IMR-90 (cell line): ENCODE measurements around the gene TRPM1. TPM values are rescaled to one million over a fixed set of nuclear protein-coding genes. Genes with fewer than 3 reads are reported as not detected.

Experiments
- ATAC-seq: fragments of 200-7000 bp; cut with Tn5 transposase; 2 replicates; pipeline ENCODE4 v1.9.1; 2020; ENCODE audit warnings: low read depth, mild to moderate bottlenecking, moderate library complexity
- BruUV-seq: library from RNA; stranded (reverse); fragments of 400-500 nt; replicated peaks from 2 replicates; lab custom pipeline; 2021; lab: Mats Ljungman, UMichigan
- CTCF ChIA-PET: fragments of 300-600 bp; formaldehyde crosslinking; extraction: SDS; loops from one replicate; lab custom pipeline; 2021; ENCODE audit warnings: antibody characterized with exemption; lab: Yijun Ruan, JAX
- POLR2A ChIA-PET: fragments of 300-600 bp; sonication (Branson Sonifier 250); formaldehyde crosslinking; loops from one replicate; lab custom pipeline; 2022; ENCODE audit warnings: antibody characterized with exemption; ENCODE audit not compliant: unreplicated experiment; lab: Charles Lee
- DNase-seq: peaks from one replicate; pipeline ENCODE4 v3.0.0; 2013
- H2AFZ ChIP-seq: replicated peaks from 2 replicates; pipeline ENCODE3; 2013; ENCODE audit warnings: low read length, mild to moderate bottlenecking; ENCODE audit not compliant: poor library complexity
- H2AK5ac ChIP-seq: 2 replicates; pipeline ENCODE4 v1.6.1; 2013; ENCODE audit warnings: low read depth, low read length, inconsistent platforms
- H2AK9ac ChIP-seq: replicated peaks from 2 replicates; pipeline ENCODE3; 2013; ENCODE audit warnings: mild to moderate bottlenecking, low read depth, low read length, moderate library complexity; ENCODE audit not compliant: poor library complexity
- H2BK120ac ChIP-seq: 2 replicates; pipeline ENCODE4 v1.6.1; 2013; ENCODE audit warnings: low read depth, low read length, inconsistent platforms
- H2BK15ac ChIP-seq: 3 replicates; pipeline ENCODE4 v1.6.1; 2013; ENCODE audit warnings: low read depth, low read length, inconsistent platforms
- H2BK20ac ChIP-seq: 2 replicates; pipeline ENCODE4 v1.6.1; 2013; ENCODE audit warnings: low read depth, mild to moderate bottlenecking, inconsistent platforms, low read length, moderate library complexity
- H2BK5ac ChIP-seq: 2 replicates; pipeline ENCODE4 v1.6.1; 2013; ENCODE audit warnings: mild to moderate bottlenecking, low read depth, low read length, inconsistent platforms; ENCODE audit not compliant: poor library complexity, severe bottlenecking
- H3K14ac ChIP-seq: replicated peaks from 2 replicates; pipeline ENCODE4 v1.6.1; 2013; ENCODE audit warnings: low read depth, low read length, inconsistent platforms
- H3K18ac ChIP-seq: 2 replicates; pipeline ENCODE4 v1.6.1; 2013; ENCODE audit warnings: low read depth, low read length, control low read depth
- H3K23ac ChIP-seq: 2 replicates; pipeline ENCODE4 v1.6.1; 2013; ENCODE audit warnings: low read depth, low read length, inconsistent platforms
- H3K27ac ChIP-seq: 2 replicates; pipeline ENCODE4 v1.5.1; 2013; ENCODE audit warnings: mild to moderate bottlenecking, control low read depth, low read length; ENCODE audit not compliant: insufficient read depth
- H3K27me3 ChIP-seq: 2 replicates; pipeline ENCODE4 v1.6.1; 2013; ENCODE audit warnings: low read length; ENCODE audit not compliant: control insufficient read depth, insufficient read depth
- H3K36me3 ChIP-seq: 2 replicates; pipeline ENCODE4 v1.6.1; 2013; ENCODE audit warnings: low read length, mixed read lengths; ENCODE audit not compliant: control insufficient read depth, insufficient read depth
- H3K4ac ChIP-seq: 2 replicates; pipeline ENCODE4 v1.6.1; 2013; ENCODE audit warnings: low read depth, low read length, inconsistent platforms
- H3K4me1 ChIP-seq: 2 replicates; pipeline ENCODE4 v1.6.1; 2013; ENCODE audit warnings: low read length, mixed read lengths; ENCODE audit not compliant: control insufficient read depth, insufficient read depth
- H3K4me2 ChIP-seq: 2 replicates; pipeline ENCODE4 v1.6.1; 2013; ENCODE audit warnings: low read depth, mild to moderate bottlenecking, control low read depth, low read length, moderate library complexity
- H3K4me3 ChIP-seq: 2 replicates; pipeline ENCODE4 v1.5.1; 2013; ENCODE audit warnings: low read depth, mild to moderate bottlenecking, control low read depth, low read length, moderate library complexity; ENCODE audit not compliant: insufficient read depth
- H3K56ac ChIP-seq: 2 replicates; pipeline ENCODE4 v1.6.1; 2013; ENCODE audit warnings: low read length, inconsistent platforms; ENCODE audit not compliant: insufficient read depth; ENCODE audit errors: extremely low read depth
- H3K79me1 ChIP-seq, 2 experiments: 2 replicates each; pipeline ENCODE4 v1.6.1; 2013; ENCODE audit warnings: low read length in 2 of 2, inconsistent platforms in 1 of 2, low read depth in 1 of 2
- H3K9ac ChIP-seq: 2 replicates; pipeline ENCODE4 v1.6.1; 2013; ENCODE audit warnings: low read depth, low read length, control low read depth
- H3K9me1 ChIP-seq: 2 replicates; pipeline ENCODE4 v1.6.1; 2013; ENCODE audit warnings: low read length, inconsistent platforms; ENCODE audit not compliant: insufficient read depth
- H3K9me3 ChIP-seq: 2 replicates; pipeline ENCODE4 v1.6.1; 2013; ENCODE audit warnings: low read length; ENCODE audit not compliant: control insufficient read depth, insufficient read depth
- H4K20me1 ChIP-seq: 2 replicates; pipeline ENCODE4 v1.6.1; 2013; ENCODE audit warnings: low read length, inconsistent platforms; ENCODE audit not compliant: insufficient read depth
- H4K5ac ChIP-seq: 2 replicates; pipeline ENCODE4 v1.6.1; 2013; ENCODE audit warnings: mild to moderate bottlenecking, low read depth, low read length, control low read depth
- H4K8ac ChIP-seq, 2 experiments: 2 replicates each; pipeline ENCODE4 v1.6.1; 2013; ENCODE audit warnings: low read depth in 2 of 2, low read length in 2 of 2, control low read depth in 1 of 2, inconsistent platforms in 1 of 2
- H4K91ac ChIP-seq: 2 replicates; pipeline ENCODE4 v1.6.1; 2013; ENCODE audit warnings: low read depth, low read length, inconsistent platforms; ENCODE audit not compliant: insufficient read depth
- BHLHE40 ChIP-seq: fragments of 150-350 bp; IDR thresholded peaks from 2 replicates; pipeline ENCODE4 v1.6.1; 2016; ENCODE audit warnings: mild to moderate bottlenecking, low read depth, low read length
- CEBPB ChIP-seq: IDR thresholded peaks from 2 replicates; pipeline ENCODE4 v1.6.1; 2012; ENCODE audit warnings: low read depth, low read length, improper control_type of control experiment
- CTCF ChIP-seq: conservative IDR thresholded peaks from 2 replicates; pipeline ENCODE4 v1.5.1; 2012; ENCODE audit warnings: mild to moderate bottlenecking, low read depth, low read length, improper control_type of control experiment
- ELK1 ChIP-seq: fragments of 150-350 bp; IDR thresholded peaks from 2 replicates; pipeline ENCODE4 v1.6.1; 2016; ENCODE audit warnings: low read depth, mild to moderate bottlenecking, low read length, moderate library complexity, borderline replicate concordance
- FOS ChIP-seq: fragments of 150-350 bp; IDR thresholded peaks from 2 replicates; pipeline ENCODE4 v1.6.1; 2016; ENCODE audit warnings: low read depth, low read length
- MAFK ChIP-seq: IDR thresholded peaks from 2 replicates; pipeline ENCODE4 v1.6.1; 2012; ENCODE audit warnings: low read depth, low read length, improper control_type of control experiment
- NFE2L2 ChIP-seq: fragments of 150-350 bp; IDR thresholded peaks from 2 replicates; pipeline ENCODE4 v1.6.1; 2016; ENCODE audit warnings: low read depth, mild to moderate bottlenecking, low read length
- RAD21 ChIP-seq: IDR thresholded peaks from 2 replicates; pipeline ENCODE4 v1.6.1; 2012; ENCODE audit warnings: low read length, improper control_type of control experiment
- RCOR1 ChIP-seq: IDR thresholded peaks from 2 replicates; pipeline ENCODE4 v1.6.1; 2012; ENCODE audit warnings: mild to moderate bottlenecking, low read length, improper control_type of control experiment; ENCODE audit not compliant: insufficient replicate concordance
- RFX5 ChIP-seq: IDR thresholded peaks from 2 replicates; pipeline ENCODE4 v1.8.0; 2012; ENCODE audit warnings: low read depth, mild to moderate bottlenecking, low read length, moderate library complexity
- USF2 ChIP-seq: fragments of 150-350 bp; IDR thresholded peaks from 2 replicates; pipeline ENCODE4 v1.6.1; 2017; ENCODE audit warnings: mild to moderate bottlenecking, antibody characterized with exemption, low read length, low read depth
- WGBS, 2 experiments: methylation state at CpG; one replicate each; pipeline versions ENCODE4 v1.1.5 to v1.1.7; 2013; ENCODE audit warnings: missing lambda C conversion rate in 2 of 2; ENCODE audit not compliant: insufficient read length in 1 of 2; ENCODE audit errors: extremely low coverage in 2 of 2; 5-methylcytosine and 5-hydroxymethylcytosine counted together
- dilution Hi-C: fragments of 300-500 bp; cut with HindIII; formaldehyde crosslinking; loops from one replicate; pipeline ENCODE4 v1.14.3; 2018; ENCODE audit warnings: low sequenced_read_pairs; ENCODE audit not compliant: unreplicated experiment
- in situ Hi-C: fragments of 300-500 bp; cut with MboI; formaldehyde crosslinking; loops from 3 replicates; pipeline ENCODE4 v1.14.3; 2019; ENCODE audit warnings: low sequenced_read_pairs, inconsistent platforms, mixed read lengths
- intact Hi-C: fragments of 100-400 bp; cut with micrococcal nuclease; formaldehyde crosslinking; loops from 2 replicates; pipeline ENCODE4 v1.10.0; 2022
- polyA plus RNA-seq, 3 experiments: library from polyadenylated mRNA; depleted of rRNA; stranded (reverse); fragments of >200 nt; gene quantifications; 2 replicates each; pipeline ENCODE4 v1.2.3, GENCODE V29; 2012; ENCODE audit warnings: low replicate concordance in 1 of 3
- total RNA-seq: library from RNA; depleted of rRNA; stranded (reverse); fragments of >200 nt; gene quantifications from 2 replicates; pipeline ENCODE4 v1.2.3, GENCODE V29; 2012

Gene TRPM1
- total and polyA plus RNA-seq, 2 of the 4 experiments (the other 2 are of a cell fraction): not detected

GRCh38 chr15:30984542-30984941 is 117.0 kb downstream of the TRPM1 start:
- H2AK5ac ChIP-seq: no peak overlapping the region
- H3K79me1 ChIP-seq: peaks cover 32 to 72% of the 10 kb centered on the region in 2 experiments
- DNase-seq: no peak
- H4K20me1 ChIP-seq: peaks cover 18% of the 10 kb centered on the region; the same call in 1 of the 2 replicates
- intact Hi-C loops (no loop called here), in situ Hi-C loops (no loop called here), dilution Hi-C loops (no loop called here)
- ChIA-PET POLR2A (no interaction called here), CTCF (interaction anchor here (1.1 kb wide), 1 partner anchor 145 kb away, joined by 4 read pairs; no protein-coding TSS in a partner anchor)
- 94% methylated on average over 3 of the region's 6 CpGs; no CpG with 5 or more reads in 1 of the 2 experiments for WGBS, 2 experiments
- H4K8ac ChIP-seq: no peak overlapping the region
- H3K56ac ChIP-seq: no peak overlapping the region
- no peak overlapping the region for H2AK9ac ChIP-seq
- no peaks in the 10 kb centered on the region for H3K27me3 ChIP-seq
- H3K14ac ChIP-seq: no peak overlapping the region
- H3K4me3 ChIP-seq: no peak overlapping the region
- no peak overlapping the region for H2BK15ac ChIP-seq
- no peak for TF ChIP-seq RFX5
- TF ChIP-seq CEBPB: no peak
- no peak for TF ChIP-seq ELK1
- TF ChIP-seq MAFK: no peak
- no peak for TF ChIP-seq FOS
- TF ChIP-seq CTCF: no peak
- TF ChIP-seq RCOR1: no peak
- TF ChIP-seq USF2: no peak
- TF ChIP-seq NFE2L2: no peak
- TF ChIP-seq BHLHE40: no peak
- no peak for TF ChIP-seq RAD21
- ATAC-seq: no peak
- peaks cover 12% of the 10 kb centered on the region for H3K36me3 ChIP-seq
- no peak overlapping the region for H2BK120ac ChIP-seq
- peaks cover 5% of the 10 kb centered on the region for H3K4me1 ChIP-seq
- no peak overlapping the region for H4K91ac ChIP-seq
- no peak overlapping the region for H4K5ac ChIP-seq
- no TSS peak for BruUV-seq
- no peaks in the 10 kb centered on the region for H3K9me3 ChIP-seq
- no peak overlapping the region for H2AFZ ChIP-seq
- no peak overlapping the region for H3K18ac ChIP-seq
- peaks cover 6% of the 10 kb centered on the region; the same call in 1 of the 2 replicates for H3K9me1 ChIP-seq
- H2BK20ac ChIP-seq: no peak overlapping the region
- H3K4ac ChIP-seq: no peak overlapping the region
- H3K27ac ChIP-seq: no peak overlapping the region
- H2BK5ac ChIP-seq: no peak overlapping the region
- no peak overlapping the region for H3K9ac ChIP-seq
- H3K23ac ChIP-seq: no peak overlapping the region
- no peak overlapping the region for H3K4me2 ChIP-seq
